ENCODE data around the gene STOM. TPM values are rescaled to one million over a fixed set of nuclear protein-coding genes. Genes with fewer than 3 reads are reported as not detected.

STOM gene, protein sequence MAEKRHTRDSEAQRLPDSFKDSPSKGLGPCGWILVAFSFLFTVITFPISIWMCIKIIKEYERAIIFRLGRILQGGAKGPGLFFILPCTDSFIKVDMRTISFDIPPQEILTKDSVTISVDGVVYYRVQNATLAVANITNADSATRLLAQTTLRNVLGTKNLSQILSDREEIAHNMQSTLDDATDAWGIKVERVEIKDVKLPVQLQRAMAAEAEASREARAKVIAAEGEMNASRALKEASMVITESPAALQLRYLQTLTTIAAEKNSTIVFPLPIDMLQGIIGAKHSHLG
- total RNA-seq, result 100 to 1,000 TPM; 104 to 389 (median 181) TPM
- 100 to 1,000 TPM; 146 to 203 TPM for polyA plus RNA-seq
- long read RNA-seq, donor 1, transcript STOM-201 (7 exons, 3,010 nt), result major isoform, 239 of 263 reads
- long read RNA-seq, donor 1, partial matches to known transcripts, result 22 of 263 reads
- long read RNA-seq, donor 1, other reads (novel, unspliced or antisense), result 2 of 263 reads
- long read RNA-seq, donor 2, transcript STOM-201 (7 exons, 3,010 nt), result major isoform, 224 of 254 reads
- long read RNA-seq, donor 2, partial matches to known transcripts, result 25 of 254 reads
- long read RNA-seq, donor 2, other reads (novel, unspliced or antisense), result 5 of 254 reads
- long read RNA-seq, donor 3, transcript STOM-201 (7 exons, 3,010 nt), result major isoform, 1,018 of 1,218 reads
- long read RNA-seq, donor 3, partial matches to known transcripts, result 169 of 1,218 reads
- long read RNA-seq, donor 3, other reads (novel, unspliced or antisense), result 31 of 1,218 reads

DNA sequence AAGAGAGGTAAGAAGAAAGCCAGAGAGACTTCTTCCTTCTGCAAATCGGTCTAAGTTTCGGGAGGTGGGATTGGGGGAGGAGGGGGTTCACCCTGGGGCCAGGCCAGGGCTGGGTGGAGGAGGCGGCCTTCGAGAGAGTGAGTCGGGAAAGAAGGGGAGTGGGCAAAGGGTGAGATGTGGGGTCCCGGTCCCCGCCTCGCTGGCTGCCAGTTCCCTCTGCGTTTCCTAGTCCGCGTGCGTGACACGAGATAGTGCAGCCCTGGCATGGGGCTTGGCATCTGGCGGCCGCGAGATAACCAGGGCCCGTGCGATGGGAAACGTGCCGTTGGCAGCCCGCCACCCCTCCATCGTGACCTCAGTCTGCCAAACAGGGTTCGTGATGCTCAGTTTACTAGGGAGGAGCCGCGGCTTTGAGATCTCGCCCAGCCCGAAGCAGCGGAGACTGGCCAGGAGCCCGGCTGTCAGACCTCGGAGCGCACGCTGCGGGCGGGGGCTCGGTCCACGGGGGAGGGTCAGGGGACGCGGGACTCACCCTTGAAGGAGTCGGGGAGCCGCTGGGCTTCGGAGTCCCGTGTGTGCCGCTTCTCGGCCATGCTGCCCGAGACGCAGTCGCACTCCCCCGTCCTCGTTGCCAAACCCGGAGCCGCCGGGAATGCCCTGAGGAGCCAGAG lies at the start of gene STOM:
Gene STOM (minus strand): TSS at position 656 of the 671 bp plus-strand sequence. CDS start 63 bp downstream, at position 593.
- intact Hi-C loops (cut with DNase I), result loop anchor here in 7 of 10 donors (1.0 to 10.0 kb wide), 9 partner anchors 17 to 92 kb away; no protein-coding TSS in a partner anchor

DNA sequence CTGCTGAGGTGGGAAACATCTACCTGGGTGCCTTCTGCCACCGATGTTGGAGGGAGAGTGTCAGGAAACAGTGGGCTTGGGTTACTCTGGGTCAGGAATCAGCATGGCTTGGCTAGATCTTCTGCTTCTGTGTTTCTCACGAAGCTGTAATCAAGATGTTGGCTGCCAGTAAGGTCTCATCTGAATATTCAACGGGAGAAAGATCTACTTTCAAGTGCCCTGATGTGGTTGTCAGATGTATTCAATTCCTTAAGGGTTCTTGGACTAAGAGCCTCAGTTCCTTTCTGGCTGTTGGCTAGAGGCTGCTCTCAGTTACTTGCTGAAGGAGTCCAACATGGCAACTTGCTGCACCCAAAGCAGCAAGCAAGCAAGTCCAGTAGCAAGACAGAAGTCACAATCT lies 41.9 kb upstream of the STOM start:
- ATAC-seq, result no peak
- Histone ChIP-seq H3K4me1 (no peaks in the 10 kb centered on the region), H3K27ac (no peak overlapping the region), H3K27me3 (no peaks in the 10 kb centered on the region), H3K9me3 (no peaks in the 10 kb centered on the region), H3K4me3 (no peak overlapping the region), H3K36me3 (no peaks in the 10 kb centered on the region)
- TF ChIP-seq, protein P1, sequence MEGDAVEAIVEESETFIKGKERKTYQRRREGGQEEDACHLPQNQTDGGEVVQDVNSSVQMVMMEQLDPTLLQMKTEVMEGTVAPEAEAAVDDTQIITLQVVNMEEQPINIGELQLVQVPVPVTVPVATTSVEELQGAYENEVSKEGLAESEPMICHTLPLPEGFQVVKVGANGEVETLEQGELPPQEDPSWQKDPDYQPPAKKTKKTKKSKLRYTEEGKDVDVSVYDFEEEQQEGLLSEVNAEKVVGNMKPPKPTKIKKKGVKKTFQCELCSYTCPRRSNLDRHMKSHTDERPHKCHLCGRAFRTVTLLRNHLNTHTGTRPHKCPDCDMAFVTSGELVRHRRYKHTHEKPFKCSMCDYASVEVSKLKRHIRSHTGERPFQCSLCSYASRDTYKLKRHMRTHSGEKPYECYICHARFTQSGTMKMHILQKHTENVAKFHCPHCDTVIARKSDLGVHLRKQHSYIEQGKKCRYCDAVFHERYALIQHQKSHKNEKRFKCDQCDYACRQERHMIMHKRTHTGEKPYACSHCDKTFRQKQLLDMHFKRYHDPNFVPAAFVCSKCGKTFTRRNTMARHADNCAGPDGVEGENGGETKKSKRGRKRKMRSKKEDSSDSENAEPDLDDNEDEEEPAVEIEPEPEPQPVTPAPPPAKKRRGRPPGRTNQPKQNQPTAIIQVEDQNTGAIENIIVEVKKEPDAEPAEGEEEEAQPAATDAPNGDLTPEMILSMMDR (IDR thresholded peaks at IDR 0.05), result no peak
- intact Hi-C loops (cut with DNase I), result no loop called here
- DNase-seq, result no peak
- WGBS, 2 donors, result 68 to 78% methylated on average over 3 of the region's 3 CpGs

More for the DNA sequence above, at the start of gene STOM:
- H3K9me3 ChIP-seq, result no peaks in the 10 kb centered on the region
- H3K4me1 ChIP-seq, result peaks cover 3 to 87% (median 77%) of the 10 kb centered on the region in 9 donors
- H3K27me3 ChIP-seq, result no peaks in the 10 kb centered on the region
- peaks cover 0 to 28% (median 0%) of the 10 kb centered on the region in 9 donors for H3K36me3 ChIP-seq
- DNase-seq, result peak; percentile 92 to 93
- 0% methylated on average over 52 of the region's 52 CpGs for WGBS, 2 donors
- ATAC-seq, result peak; percentile 69 to 91 (median 76)
- TF ChIP-seq, protein P1 (IDR thresholded peaks at IDR 0.05), result no peak
- peak within 1 kb of the TSS; percentile 50 to 86 (median 78) for H3K4me3 ChIP-seq
- H3K27ac ChIP-seq, result peak within 1 kb of the TSS; percentile 88 to 99 (median 96)

DNA sequence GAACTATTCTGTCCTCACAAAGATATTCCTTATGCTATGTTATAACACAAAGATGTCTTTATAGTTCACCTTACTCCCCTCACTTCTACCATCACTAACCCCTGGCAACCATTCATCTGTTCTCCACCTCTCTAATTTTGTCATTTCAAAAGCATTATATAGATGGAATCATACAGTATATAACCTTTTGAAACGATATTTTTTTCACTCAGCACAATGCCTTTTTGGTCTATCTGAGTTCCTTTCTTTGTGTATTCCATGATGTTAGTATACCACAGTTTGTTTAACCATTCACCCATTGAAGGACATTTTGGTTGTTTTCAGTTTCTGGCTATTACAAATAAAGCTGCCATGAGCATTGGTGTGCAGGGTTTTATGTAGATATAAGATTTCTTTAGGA lies 35.8 kb upstream of the STOM start:
- Histone ChIP-seq H3K4me1 (no peaks in the 10 kb centered on the region), H3K27me3 (no peaks in the 10 kb centered on the region), H3K9me3 (peaks cover 0 to 8% (median 0%) of the 10 kb centered on the region in 11 donors), H3K36me3 (no peaks in the 10 kb centered on the region), H3K4me3 (no peak overlapping the region), H3K27ac (no peak overlapping the region)
- 49 to 94% methylated on average over 1 of the region's 1 CpG for WGBS, 2 donors
- TF ChIP-seq, protein P1 (IDR thresholded peaks at IDR 0.05), result no peak
- intact Hi-C loops (cut with DNase I), result loop anchor here in 2 of 10 donors (10.0 kb wide), 2 partner anchors 421 to 431 kb away; no protein-coding TSS in a partner anchor
- ATAC-seq (no peak), DNase-seq (no peak)

DNA sequence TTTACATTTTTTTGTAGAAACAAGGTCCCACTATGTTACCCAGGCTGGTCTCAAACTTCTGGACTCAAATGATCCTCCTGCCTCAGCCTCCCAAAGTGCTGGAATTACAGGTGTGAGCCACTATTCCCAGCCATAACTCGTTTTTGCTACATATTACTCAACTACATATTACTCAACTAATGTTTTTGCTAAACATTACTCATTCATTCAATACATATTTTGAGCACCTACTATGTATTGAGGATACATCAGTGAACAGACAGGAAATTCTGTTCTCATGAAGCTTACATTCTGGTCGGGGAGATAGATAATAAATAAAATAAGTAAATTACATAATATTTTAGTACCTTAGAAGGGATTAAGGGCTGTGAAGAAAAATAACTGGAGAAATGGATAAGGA lies 34.9 kb upstream of the STOM start:
- Histone ChIP-seq H3K36me3 (no peaks in the 10 kb centered on the region), H3K9me3 (peaks cover 0 to 8% (median 0%) of the 10 kb centered on the region in 11 donors), H3K27ac (no peak overlapping the region), H3K27me3 (no peaks in the 10 kb centered on the region), H3K4me3 (no peak overlapping the region), H3K4me1 (peaks cover 0 to 5% (median 0%) of the 10 kb centered on the region in 9 donors)
- ATAC-seq (no peak), DNase-seq (no peak)
- intact Hi-C loops (cut with DNase I), result loop anchor here in 4 of 10 donors (5.0 to 10.0 kb wide), 3 partner anchors 193 to 430 kb away; no protein-coding TSS in a partner anchor
- TF ChIP-seq, protein P1 (IDR thresholded peaks at IDR 0.05), result no peak
- WGBS, 2 donors, result 76 to 79% methylated on average over 2 of the region's 2 CpGs
